ENCODE results near the gene ADAMTSL1.

Gene ADAMTSL1

DNA sequence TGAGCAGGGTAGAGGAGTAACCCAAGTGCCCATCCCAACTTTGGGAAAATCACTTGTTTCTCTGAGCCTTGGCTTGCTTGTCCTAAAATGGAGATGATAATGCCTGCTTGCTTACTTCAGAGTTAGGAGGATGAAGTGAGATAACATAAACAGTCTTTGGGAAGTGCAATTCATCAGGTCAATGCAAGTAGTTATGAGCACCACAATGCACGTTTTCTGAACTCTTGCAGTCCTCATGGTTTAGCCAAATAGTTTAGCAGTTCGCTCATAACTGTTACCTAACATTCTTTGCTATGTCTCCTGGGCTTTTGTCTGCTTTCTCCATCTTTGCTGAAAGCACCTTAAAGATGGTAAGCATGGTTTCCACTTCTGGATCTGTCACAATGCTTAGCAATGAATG is 270.0 kb downstream of the ADAMTSL1 start:
- no peak for DNase-seq

DNA sequence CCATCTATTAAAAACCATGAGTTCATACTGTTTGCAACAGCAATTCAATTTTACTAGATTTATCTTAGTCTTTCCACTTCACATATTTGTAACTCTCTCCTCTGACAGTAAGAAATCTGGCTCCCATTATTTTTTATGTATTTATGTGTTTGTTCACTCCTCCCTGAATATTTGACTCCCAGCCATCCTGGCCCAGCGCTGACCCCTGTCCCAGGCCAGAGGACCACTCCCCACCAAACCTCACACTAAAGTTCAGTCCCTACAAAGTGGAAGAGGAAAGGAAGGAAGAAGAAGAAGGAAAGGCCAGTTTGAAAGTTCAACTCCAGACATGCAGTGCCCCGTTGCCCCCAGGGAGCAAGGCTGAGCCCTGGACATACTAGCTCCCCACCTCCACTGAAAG is 271.8 kb downstream of the ADAMTSL1 start:
- no peak for DNase-seq

- DNase-seq = no peak
Measured at GRCh38 chr9:18746631-18747030, 272.7 kb downstream of the ADAMTSL1 start.

GRCh38 chr9:18747595-18747994 is 273.6 kb downstream of the ADAMTSL1 start:
- no peak for DNase-seq

- no peak for DNase-seq
Measured at GRCh38 chr9:18748251-18748701, 274.3 kb downstream of the ADAMTSL1 start.

DNA sequence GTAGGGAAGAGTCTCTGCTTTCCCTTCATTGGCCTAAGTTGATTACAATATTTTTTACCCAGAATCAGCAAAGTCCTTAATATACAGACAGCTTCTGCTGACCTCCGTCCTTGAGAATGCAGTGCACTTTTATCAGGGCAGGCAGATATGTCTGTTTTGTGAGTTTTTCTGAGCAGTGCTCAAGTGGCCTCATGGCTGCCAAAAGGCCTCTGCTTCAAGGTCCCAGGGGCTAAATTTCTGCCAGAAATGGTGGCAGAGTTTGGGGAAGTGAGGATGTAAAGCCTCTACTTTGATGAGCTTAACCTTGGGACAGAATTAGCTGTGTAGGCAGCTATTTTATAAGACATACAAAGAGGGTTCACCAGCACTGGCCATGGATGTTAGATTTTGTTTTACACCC is 275.8 kb downstream of the ADAMTSL1 start:
- DNase-seq = no peak

- no peak for DNase-seq
Measured at GRCh38 chr9:18753904-18754303, 280.0 kb downstream of the ADAMTSL1 start.

GRCh38 chr9:18754537-18754936 is 280.6 kb downstream of the ADAMTSL1 start:
- DNase-seq = no peak

DNA sequence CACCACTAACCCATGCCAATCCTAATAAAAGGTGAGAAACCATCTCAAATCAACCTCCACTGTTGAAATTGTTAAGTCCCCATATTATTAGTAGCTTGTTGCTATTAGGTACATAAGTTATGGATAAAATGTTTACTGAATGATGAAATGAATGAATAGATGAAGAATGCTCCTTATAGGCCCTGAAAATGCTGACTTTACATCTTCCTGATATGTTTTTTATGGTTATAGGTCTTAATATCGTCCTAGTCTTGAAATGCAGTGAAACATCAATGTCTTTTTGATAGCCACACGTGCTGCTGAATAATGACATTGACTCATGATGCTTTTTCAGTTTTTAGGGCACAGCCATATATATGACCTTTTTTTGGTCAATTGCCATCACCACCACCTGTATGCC is 281.3 kb downstream of the ADAMTSL1 start:
- DNase-seq = no peak

- no peak for DNase-seq
Measured at GRCh38 chr9:18756712-18757125, 282.8 kb downstream of the ADAMTSL1 start.

GRCh38 chr9:18759827-18760226 is 285.9 kb downstream of the ADAMTSL1 start:
- no peak for DNase-seq

DNA sequence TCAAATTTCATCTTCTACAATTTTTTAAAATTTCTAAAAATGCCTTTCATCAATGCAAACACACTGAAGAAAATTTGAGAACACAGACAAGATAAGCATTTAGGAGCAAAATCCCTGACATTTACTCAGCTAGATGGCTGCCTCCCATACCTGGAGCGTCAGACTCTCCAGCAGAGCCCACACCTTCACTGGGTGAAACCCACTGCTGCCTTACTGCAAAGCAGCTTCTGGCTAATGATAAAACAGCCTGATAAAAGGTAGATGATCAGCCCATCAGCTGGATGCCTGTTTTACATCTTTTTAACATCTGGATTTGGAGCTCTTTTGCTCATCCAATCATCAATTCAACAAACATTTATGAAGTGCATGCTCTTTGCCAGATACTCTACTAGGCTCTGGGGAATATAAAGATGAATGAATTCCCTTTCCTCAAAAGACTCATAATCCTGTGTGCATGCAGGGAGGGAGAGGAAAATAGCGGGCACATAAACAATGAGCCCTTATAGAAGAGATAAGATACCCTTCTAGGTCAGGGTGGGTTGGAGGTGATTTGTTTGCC is 287.9 kb downstream of the ADAMTSL1 start:
- DNase-seq = no peak

DNA sequence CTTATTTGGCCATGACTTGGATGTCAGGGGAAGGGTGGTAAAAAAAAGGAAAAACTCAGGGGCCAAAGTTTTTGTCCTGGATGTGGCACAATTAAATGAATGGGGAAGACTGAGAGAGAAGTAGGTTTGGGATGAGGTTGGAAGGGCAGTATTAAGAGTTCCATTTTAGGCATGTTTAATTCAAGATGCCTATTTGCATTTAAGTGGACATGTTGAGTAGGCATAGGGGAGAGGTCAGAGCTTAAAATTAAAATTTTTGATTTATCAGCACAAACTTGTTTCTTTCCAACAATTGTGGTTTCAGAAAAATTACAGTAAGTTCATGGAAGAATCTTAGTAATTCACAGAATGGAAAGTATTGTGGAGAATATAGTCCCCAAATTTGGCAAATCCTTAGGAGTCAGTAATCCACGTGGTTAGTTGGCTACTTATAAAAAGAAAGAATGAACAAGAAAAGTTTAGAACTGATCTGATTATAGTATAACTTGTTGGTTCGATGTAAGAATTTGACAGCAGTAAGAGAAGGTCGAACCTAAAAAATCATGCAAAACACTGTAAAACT is 293.1 kb downstream of the ADAMTSL1 start:
- no peak for DNase-seq

DNA sequence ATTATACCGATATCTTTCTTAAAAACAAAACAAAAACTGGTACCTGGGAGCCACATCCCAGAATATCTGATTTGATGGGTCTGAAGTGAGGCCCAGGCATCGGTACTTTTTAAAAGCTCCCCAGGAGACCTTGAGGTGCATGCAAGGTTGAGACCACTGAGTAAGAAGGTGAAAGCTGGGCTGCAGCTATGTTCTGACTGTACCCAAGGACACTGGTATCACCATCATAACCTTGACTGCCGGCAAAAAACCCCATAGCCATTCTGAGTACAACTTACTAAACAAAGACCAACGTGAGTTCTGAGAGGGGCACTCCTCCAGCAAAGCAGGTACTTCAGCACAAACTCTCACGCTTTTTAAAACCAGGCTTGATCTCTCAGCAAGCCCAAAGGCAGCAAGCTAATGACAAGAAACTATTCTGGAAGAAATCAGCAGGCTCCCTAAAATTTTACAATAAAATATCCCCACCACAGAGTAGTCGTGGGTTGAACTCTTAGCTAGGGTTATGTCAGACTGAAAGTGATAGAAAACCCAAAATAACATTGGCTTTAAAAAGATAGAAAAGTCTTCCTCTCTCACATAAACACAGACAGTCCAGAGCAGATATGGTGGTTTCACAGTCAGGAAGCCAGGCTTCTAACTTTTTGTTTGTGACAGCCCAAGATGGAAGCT is 295.1 kb downstream of the ADAMTSL1 start:
- no peak for DNase-seq

GRCh38 chr9:18770131-18770908 is 296.4 kb downstream of the ADAMTSL1 start:
- DNase-seq = no peak

DNA sequence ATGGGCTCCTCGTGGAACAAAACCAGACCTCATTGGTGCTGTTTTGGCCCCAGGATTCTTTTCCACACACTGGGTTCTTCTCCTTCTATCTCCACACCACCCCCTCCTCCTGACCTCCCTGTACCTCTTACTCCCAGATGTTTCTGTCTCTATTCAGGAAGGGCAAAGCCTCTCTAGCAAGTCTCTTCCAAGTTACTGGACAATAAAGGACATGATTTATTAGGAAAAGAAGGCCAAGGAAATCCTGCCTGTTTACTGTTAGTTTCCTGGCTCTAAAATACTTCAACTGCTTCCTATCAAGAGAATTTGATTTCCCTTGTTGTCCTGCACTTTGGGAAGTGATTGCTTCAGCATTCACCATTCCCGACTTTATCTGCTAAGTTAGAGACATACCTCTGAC is 297.1 kb downstream of the ADAMTSL1 start:
- no peak for DNase-seq

GRCh38 chr9:18771763-18772162 is 297.8 kb downstream of the ADAMTSL1 start:
- DNase-seq = no peak

- no peak for DNase-seq
Measured at GRCh38 chr9:18775241-18775640, 301.3 kb downstream of the ADAMTSL1 start.

GRCh38 chr9:18775930-18776329 is 302.0 kb downstream of the ADAMTSL1 start:
- no peak for DNase-seq

DNA sequence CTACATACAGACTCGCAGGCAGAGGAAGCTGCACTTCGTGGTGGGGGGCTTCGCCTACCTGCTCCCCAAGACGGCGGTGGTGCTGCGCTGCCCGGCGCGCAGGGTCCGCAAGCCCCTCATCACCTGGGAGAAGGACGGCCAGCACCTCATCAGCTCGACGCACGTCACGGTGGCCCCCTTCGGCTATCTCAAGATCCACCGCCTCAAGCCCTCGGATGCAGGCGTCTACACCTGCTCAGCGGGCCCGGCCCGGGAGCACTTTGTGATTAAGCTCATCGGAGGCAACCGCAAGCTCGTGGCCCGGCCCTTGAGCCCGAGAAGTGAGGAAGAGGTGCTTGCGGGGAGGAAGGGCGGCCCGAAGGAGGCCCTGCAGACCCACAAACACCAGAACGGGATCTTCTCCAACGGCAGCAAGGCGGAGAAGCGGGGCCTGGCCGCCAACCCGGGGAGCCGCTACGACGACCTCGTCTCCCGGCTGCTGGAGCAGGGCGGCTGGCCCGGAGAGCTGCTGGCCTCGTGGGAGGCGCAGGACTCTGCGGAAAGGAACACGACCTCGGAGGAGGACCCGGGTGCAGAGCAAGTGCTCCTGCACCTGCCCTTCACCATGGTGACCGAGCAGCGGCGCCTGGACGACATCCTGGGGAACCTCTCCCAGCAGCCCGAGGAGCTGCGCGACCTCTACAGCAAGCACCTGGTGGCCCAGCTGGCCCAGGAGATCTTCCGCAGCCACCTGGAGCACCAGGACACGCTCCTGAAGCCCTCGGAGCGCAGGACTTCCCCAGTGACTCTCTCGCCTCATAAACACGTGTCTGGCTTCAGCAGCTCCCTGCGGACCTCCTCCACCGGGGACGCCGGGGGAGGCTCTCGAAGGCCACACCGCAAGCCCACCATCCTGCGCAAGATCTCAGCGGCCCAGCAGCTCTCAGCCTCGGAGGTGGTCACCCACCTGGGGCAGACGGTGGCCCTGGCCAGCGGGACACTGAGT is 303.2 kb downstream of the ADAMTSL1 start:
- DNase-seq = no peak

GRCh38 chr9:18778147-18778546 is 304.2 kb downstream of the ADAMTSL1 start:
- no peak for DNase-seq

DNA sequence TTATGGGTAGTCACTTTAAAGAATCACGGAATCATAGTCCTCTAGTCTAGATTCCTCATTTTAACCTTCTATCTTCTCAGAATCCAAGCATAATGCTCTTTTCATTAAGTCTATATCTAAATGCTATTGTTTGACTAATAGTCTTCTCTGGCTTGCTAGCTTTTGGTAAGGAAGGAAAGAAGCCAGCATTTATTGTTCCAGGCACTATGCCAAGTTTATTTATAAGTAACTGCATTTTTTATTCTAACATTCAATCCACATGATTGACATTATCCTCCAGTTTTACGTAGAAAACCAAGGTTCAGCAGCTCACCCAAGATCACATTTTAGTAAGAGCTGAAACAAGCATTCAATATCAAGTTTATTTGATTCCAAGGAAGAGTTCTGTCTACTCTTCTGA is 304.9 kb downstream of the ADAMTSL1 start:
- no peak for DNase-seq

GRCh38 chr9:18783909-18784308 is 310.0 kb downstream of the ADAMTSL1 start:
- DNase-seq = no peak

Data from right forelimb (tissue), 1 donor.